HepG2 (cell line): ENCODE measurements around the gene KHNYN. TPM values are rescaled to one million over a fixed set of nuclear protein-coding genes. Genes with fewer than 3 reads are reported as not detected.

Experiments used
- ATF2 ChIP-seq: sonication (generic); formaldehyde crosslinking; IDR thresholded peaks from 2 replicates; pipeline ENCODE4 v1.4.0; 2020; ENCODE audit warnings: missing genetic modification reagents
- CBX5 ChIP-seq: sonication (generic); formaldehyde crosslinking; IDR thresholded peaks from 2 replicates; pipeline ENCODE4 v1.4.0; 2020; ENCODE audit warnings: missing genetic modification reagents, borderline replicate concordance
- KLF15 ChIP-seq: sonication (generic); formaldehyde crosslinking; IDR thresholded peaks from 2 replicates; pipeline ENCODE4 v1.8.1; 2023; ENCODE audit warnings: borderline replicate concordance, mild to moderate bottlenecking, inconsistent platforms, missing genetic modification reagents, mixed read lengths
- PHF20 ChIP-seq: sonication (generic); formaldehyde crosslinking; IDR thresholded peaks from 2 replicates; pipeline ENCODE4 v1.5.0; 2020; ENCODE audit warnings: mild to moderate bottlenecking, missing genetic modification reagents
- RXRA ChIP-seq: sonication (generic); formaldehyde crosslinking; IDR thresholded peaks from 2 replicates; pipeline ENCODE4 v1.5.1; 2020; ENCODE audit warnings: missing genetic modification reagents
- SNAPC5 ChIP-seq: sonication (generic); formaldehyde crosslinking; IDR thresholded peaks from 2 replicates; pipeline ENCODE4 v1.8.1; 2023; ENCODE audit warnings: mild to moderate bottlenecking, missing genetic modification reagents, borderline replicate concordance
- TEAD2 ChIP-seq: sonication (generic); formaldehyde crosslinking; IDR thresholded peaks from 2 replicates; pipeline ENCODE4 v1.9.0; 2021; ENCODE audit warnings: missing genetic modification reagents
- TRAFD1 ChIP-seq: sonication (generic); formaldehyde crosslinking; IDR thresholded peaks from 2 replicates; pipeline ENCODE4 v1.5.1; 2020; ENCODE audit warnings: missing genetic modification reagents, mild to moderate bottlenecking, borderline replicate concordance
- ZBTB25 ChIP-seq: IDR thresholded peaks from 2 replicates; pipeline ENCODE4 v1.6.1; 2018; ENCODE audit warnings: missing genetic modification reagents
- ZFP1 ChIP-seq: IDR thresholded peaks from 2 replicates; pipeline ENCODE4 v1.6.1; 2016
- ZNF232 ChIP-seq: sonication (generic); formaldehyde crosslinking; IDR thresholded peaks from 2 replicates; pipeline ENCODE4 v1.4.0; 2020; ENCODE audit warnings: missing genetic modification reagents, borderline replicate concordance
- ZNF275 ChIP-seq: sonication (generic); formaldehyde crosslinking; IDR thresholded peaks from 2 replicates; pipeline ENCODE4 v1.8.0; 2022; ENCODE audit warnings: missing genetic modification reagents, mild to moderate bottlenecking, inconsistent platforms, borderline replicate concordance
- ZNF547 ChIP-seq: sonication (generic); formaldehyde crosslinking; IDR thresholded peaks from 2 replicates; pipeline ENCODE4 v1.5.1; 2020; ENCODE audit warnings: mild to moderate bottlenecking, missing genetic modification reagents
- ZNF574 ChIP-seq: sonication (generic); formaldehyde crosslinking; IDR thresholded peaks from 2 replicates; pipeline ENCODE4 v1.4.0; 2020; ENCODE audit warnings: missing genetic modification reagents
- ZNF598 ChIP-seq: sonication (generic); formaldehyde crosslinking; IDR thresholded peaks from 2 replicates; pipeline ENCODE4 v1.5.1; 2020; ENCODE audit warnings: mild to moderate bottlenecking, missing genetic modification reagents, borderline replicate concordance
- ZNF674 ChIP-seq: sonication (generic); formaldehyde crosslinking; IDR thresholded peaks from 2 replicates; pipeline ENCODE4 v1.5.0; 2020; ENCODE audit warnings: low read depth, mild to moderate bottlenecking, missing genetic modification reagents
- ZNF704 ChIP-seq: sonication (generic); formaldehyde crosslinking; IDR thresholded peaks from 2 replicates; pipeline ENCODE4 v1.8.1; 2023; ENCODE audit warnings: mild to moderate bottlenecking, inconsistent platforms, moderate library complexity, missing genetic modification reagents, borderline replicate concordance
- ZNF784 ChIP-seq: sonication (generic); formaldehyde crosslinking; IDR thresholded peaks from 2 replicates; pipeline ENCODE4 v1.5.1; 2020; ENCODE audit warnings: missing genetic modification reagents, mild to moderate bottlenecking, borderline replicate concordance
- polyA plus RNA-seq, 8 experiments: library from polyadenylated mRNA; depleted of rRNA in 3 of 8; stranded (reverse) in 7 of 8; unstranded in 1 of 8; fragments of >200 nt; fragmentation: Illumina TruSeq in 4 of 8; extraction: Trizol in 4 of 8; gene quantifications; 2 replicates each; pipeline versions ENCODE4 v1.2.1 to v1.2.3, GENCODE V29; 2011 to 2016; ENCODE audit warnings: low read depth in 4 of 8, missing spikeins in 1 of 8, mixed read lengths in 1 of 8; ENCODE audit not compliant: insufficient read depth in 1 of 8
- total RNA-seq, 5 experiments: library from RNA; depleted of rRNA; stranded (reverse); fragments of >200 nt; fragmentation: Illumina TruSeq; extraction: Trizol; gene quantifications; 2 replicates each; pipeline ENCODE4 v1.2.3, GENCODE V29; 2016; ENCODE audit warnings: low read depth in 1 of 5

KHNYN gene
- total and polyA plus RNA-seq, 2 of the 13 experiments (the other 11 are each of a cell fraction or from before 2014, with no cell fraction given): 52.8 to 75.7 TPM

GRCh38 chr14:24397639-24398292 lies 32.0 kb upstream of the KHNYN start (continued):
- TF ChIP-seq ZBTB25 (CRISPR knock-in tag) (no peak), TRAFD1 (CRISPR knock-in tag) (no peak), ZNF275 (CRISPR knock-in tag) (no peak), PHF20 (CRISPR knock-in tag) (peak; percentile 27; the same call in 1 of the 2 replicates), ZNF704 (no peak), ZNF574 (no peak), CBX5 (no peak), RXRA (no peak), ZNF598 (CRISPR knock-in tag) (peak; percentile 62; the same call in 1 of the 2 replicates), ZNF784 (no peak), TEAD2 (CRISPR knock-in tag) (0 out of 2 replicates have a peak, but pooled peaks have one; percentile 32), ZNF232 (no peak), ZNF547 (peak; percentile 48; the same call in 1 of the 2 replicates), ATF2 (CRISPR knock-in tag) (no peak), SNAPC5 (CRISPR knock-in tag) (0 out of 2 replicates have a peak, but pooled peaks have one; percentile 23), ZFP1 (CRISPR knock-in tag) (no peak), ZNF674 (CRISPR knock-in tag) (no peak), KLF15 (no peak)
